Measurements from ENCODE around the gene PPP2R5D. TPM values are rescaled to one million over a fixed set of nuclear protein-coding genes. Genes with fewer than 3 reads are reported as not detected.

PPP2R5D gene
- total RNA-seq, 1 experiment from 2014 or later, result 53.5 TPM

DNA sequence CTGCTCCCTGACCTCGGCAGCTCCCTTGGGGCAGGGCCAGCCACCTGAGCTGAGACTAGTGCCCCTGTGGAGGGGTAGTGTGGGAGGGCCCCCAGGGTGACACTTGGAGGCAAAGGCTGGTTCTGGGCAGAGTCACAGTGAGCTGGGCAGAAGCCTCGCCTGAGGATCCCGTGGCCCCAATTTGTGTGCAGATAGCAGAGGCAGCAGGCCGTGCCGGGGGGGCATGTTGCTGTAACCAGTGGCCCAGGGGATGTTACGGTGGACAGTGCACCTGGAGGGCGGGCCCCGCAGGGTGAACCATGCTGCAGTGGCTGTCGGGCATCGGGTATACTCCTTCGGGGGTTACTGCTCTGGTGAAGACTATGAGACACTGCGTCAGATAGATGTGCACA lies 32.6 kb downstream of the PPP2R5D start:
- H3K79me1 ChIP-seq (ENCODE audit: insufficient read depth, low read depth, low read length, poor library complexity, severe bottlenecking), result no peaks in the 10 kb centered on the region
- no peak overlapping the region for H3K9ac ChIP-seq (ENCODE audit: extremely low read depth, insufficient read length, low read length)
- H3K4me3 Mint-ChIP-seq, result no peak overlapping the region; a peak in 1 of 5 replicates
- no peaks in the 10 kb centered on the region for H3K9me3 ChIP-seq (ENCODE audit: control insufficient read depth, low read depth, low read length)
- no peak overlapping the region for H2BK15ac ChIP-seq (ENCODE audit: low read depth, low read length)
- no peak overlapping the region for H4K5ac ChIP-seq (ENCODE audit: insufficient read length, low read depth, low read length)
- H4K8ac ChIP-seq (replicated peaks; ENCODE audit: insufficient read length, low read depth, low read length), result no peak overlapping the region
- no peak overlapping the region for H2BK12ac ChIP-seq (ENCODE audit: insufficient read length, low read depth, low read length)
- H3K36me3 Mint-ChIP-seq (ENCODE audit: insufficient read depth in 1 of 3, low read depth in 3 of 3), result peaks cover 19 to 55% (median 53%) of the 10 kb centered on the region in 3 experiments
- H2AK5ac ChIP-seq (ENCODE audit: insufficient read length, low read length), result no peak overlapping the region
- WGBS (ENCODE audit: extremely low coverage, insufficient read length, low lambda C conversion rate), result no CpG with 5 or more reads among the region's 12 CpGs
- no peak for DNase-seq
- H3K4me1 ChIP-seq (ENCODE audit: insufficient read depth, low read length), result peaks cover 2% of the 10 kb centered on the region; the same call in 1 of the 2 replicates
- no peak overlapping the region for H4K91ac ChIP-seq (ENCODE audit: insufficient read length, low read depth, low read length)
- no peak overlapping the region for H3K27ac Mint-ChIP-seq
- no peak overlapping the region for H3K23ac ChIP-seq (ENCODE audit: insufficient read length, low read depth, low read length)
- no peak overlapping the region for H3K56ac ChIP-seq (ENCODE audit: insufficient read length, low read depth, low read length)
- no peak overlapping the region for H2BK5ac ChIP-seq (ENCODE audit: insufficient read length, low read length)
- H3K9me3 Mint-ChIP-seq, result no peaks in the 10 kb centered on the region; a peak in 1 of 5 replicates
- peaks cover 9% of the 10 kb centered on the region; the same call in 1 of the 2 replicates for H3K79me2 ChIP-seq (ENCODE audit: insufficient read depth, low read length)
- peaks cover 21 to 41% of the 10 kb centered on the region in 2 experiments for H3K4me1 Mint-ChIP-seq
- H4K20me1 ChIP-seq (ENCODE audit: control insufficient read depth, insufficient read depth, insufficient read length), result no peaks in the 10 kb centered on the region
- H2BK20ac ChIP-seq (ENCODE audit: low read depth, low read length, poor library complexity, severe bottlenecking), result no peak overlapping the region
- no peak overlapping the region for H2BK120ac ChIP-seq (ENCODE audit: low read depth, low read length, poor library complexity, severe bottlenecking)
- no peak overlapping the region for H3K4ac ChIP-seq (ENCODE audit: low read depth, low read length)
- no peaks in the 10 kb centered on the region for H3K27me3 Mint-ChIP-seq (ENCODE audit: low read depth)
- no peaks in the 10 kb centered on the region for H3K27me3 ChIP-seq (ENCODE audit: insufficient read depth, low read length)
- H3K18ac ChIP-seq (ENCODE audit: insufficient read length, low read depth, low read length), result no peak overlapping the region
- no peak overlapping the region for H3T11ph ChIP-seq (ENCODE audit: low read length)
- no peak overlapping the region for H2AFZ ChIP-seq (ENCODE audit: low read length)
- no peak overlapping the region for H3K14ac ChIP-seq (ENCODE audit: insufficient read depth, low read length)
- no peak overlapping the region for H3K4me2 ChIP-seq (ENCODE audit: insufficient read depth, insufficient read length, low read length)
- H3K23me2 ChIP-seq (ENCODE audit: insufficient read length, low read depth, low read length, poor library complexity, severe bottlenecking), result peaks cover 11% of the 10 kb centered on the region
- no peak overlapping the region for H3K27ac ChIP-seq (ENCODE audit: insufficient read length, low read depth, low read length)
- TF ChIP-seq, protein P1, sequence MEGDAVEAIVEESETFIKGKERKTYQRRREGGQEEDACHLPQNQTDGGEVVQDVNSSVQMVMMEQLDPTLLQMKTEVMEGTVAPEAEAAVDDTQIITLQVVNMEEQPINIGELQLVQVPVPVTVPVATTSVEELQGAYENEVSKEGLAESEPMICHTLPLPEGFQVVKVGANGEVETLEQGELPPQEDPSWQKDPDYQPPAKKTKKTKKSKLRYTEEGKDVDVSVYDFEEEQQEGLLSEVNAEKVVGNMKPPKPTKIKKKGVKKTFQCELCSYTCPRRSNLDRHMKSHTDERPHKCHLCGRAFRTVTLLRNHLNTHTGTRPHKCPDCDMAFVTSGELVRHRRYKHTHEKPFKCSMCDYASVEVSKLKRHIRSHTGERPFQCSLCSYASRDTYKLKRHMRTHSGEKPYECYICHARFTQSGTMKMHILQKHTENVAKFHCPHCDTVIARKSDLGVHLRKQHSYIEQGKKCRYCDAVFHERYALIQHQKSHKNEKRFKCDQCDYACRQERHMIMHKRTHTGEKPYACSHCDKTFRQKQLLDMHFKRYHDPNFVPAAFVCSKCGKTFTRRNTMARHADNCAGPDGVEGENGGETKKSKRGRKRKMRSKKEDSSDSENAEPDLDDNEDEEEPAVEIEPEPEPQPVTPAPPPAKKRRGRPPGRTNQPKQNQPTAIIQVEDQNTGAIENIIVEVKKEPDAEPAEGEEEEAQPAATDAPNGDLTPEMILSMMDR (conservative IDR thresholded peaks at IDR 0.05), result no peak

Measured in H9 (cell line).